HG02973 (cell line): ENCODE data around the gene ATP1A1.
A peak's percentile ranks its signal among the peaks of the same experiment; 100 is the strongest.

Source experiments
- ATAC-seq: cut with Tn5 transposase; IDR thresholded peaks from one replicate; pipeline ENCODE4 v1.9.1; 2021; ENCODE audit warnings: moderate library complexity; ENCODE audit not compliant: unreplicated experiment

ATP1A1 gene

GRCh38 chr1:116372651-116373430 is at the start of gene ATP1A1:
Gene ATP1A1, plus strand, starts transcription at chr1:116373244. Its CDS starts 268 bp downstream, at chr1:116373512.
- ATAC-seq: peak; percentile 57

- ATAC-seq: no peak
These were observed 49.6 kb upstream of the ATP1A1 start for GRCh38 chr1:116323491-116323890.

- ATAC-seq: no peak
These were observed 48.6 kb upstream of the ATP1A1 start for GRCh38 chr1:116324411-116324810.

GRCh38 chr1:116325104-116325503 is 47.9 kb upstream of the ATP1A1 start:
- no peak for ATAC-seq

- ATAC-seq: no peak
These were observed 47.1 kb upstream of the ATP1A1 start for GRCh38 chr1:116325922-116326321.

GRCh38 chr1:116326486-116326885 is 46.6 kb upstream of the ATP1A1 start:
- ATAC-seq: no peak

- ATAC-seq: no peak
These were observed 44.4 kb upstream of the ATP1A1 start for GRCh38 chr1:116328671-116329070.

GRCh38 chr1:116329524-116330341 is 43.3 kb upstream of the ATP1A1 start:
- no peak for ATAC-seq

GRCh38 chr1:116330342-116330652 is 42.7 kb upstream of the ATP1A1 start:
- no peak for ATAC-seq

GRCh38 chr1:116330846-116331245 is 42.2 kb upstream of the ATP1A1 start:
- ATAC-seq: no peak

- no peak for ATAC-seq
These were observed 41.5 kb upstream of the ATP1A1 start for GRCh38 chr1:116331523-116331922.

- ATAC-seq: no peak
These were observed 40.6 kb upstream of the ATP1A1 start for GRCh38 chr1:116332451-116332850.

GRCh38 chr1:116333171-116334014 is 39.7 kb upstream of the ATP1A1 start:
- no peak for ATAC-seq

- no peak for ATAC-seq
These were observed 39.0 kb upstream of the ATP1A1 start for GRCh38 chr1:116334015-116334547.

GRCh38 chr1:116334868-116335635 is 38.0 kb upstream of the ATP1A1 start:
- ATAC-seq: no peak

- ATAC-seq: no peak
These were observed 37.0 kb upstream of the ATP1A1 start for GRCh38 chr1:116335850-116336624.

GRCh38 chr1:116337398-116337797 is 35.6 kb upstream of the ATP1A1 start:
- ATAC-seq: no peak

GRCh38 chr1:116338400-116338799 is 34.6 kb upstream of the ATP1A1 start:
- no peak for ATAC-seq

- no peak for ATAC-seq
These were observed 32.4 kb upstream of the ATP1A1 start for GRCh38 chr1:116340506-116341231.
